Activated CD4-positive, alpha-beta T cell treated with anti-CD3 and anti-CD28 coated beads for 24 hours (primary cell): Measurements from ENCODE around the gene ZSCAN1.
A peak's percentile ranks its signal among the peaks of the same experiment; 100 is the strongest.

Experiments
- DNase-seq, 2 donors: peaks; one replicate each; pipeline ENCODE4 v3.0.0-alpha.2; 2020; ENCODE audit warnings: low read depth in 2 of 2

ZSCAN1 gene

GRCh38 chr19:58040751-58041525 lies 7.1 kb downstream of the ZSCAN1 start:
- no peak for DNase-seq

- no peak for DNase-seq
Observed at GRCh38 chr19:58042495-58043340, 8.9 kb downstream of the ZSCAN1 start.

DNA sequence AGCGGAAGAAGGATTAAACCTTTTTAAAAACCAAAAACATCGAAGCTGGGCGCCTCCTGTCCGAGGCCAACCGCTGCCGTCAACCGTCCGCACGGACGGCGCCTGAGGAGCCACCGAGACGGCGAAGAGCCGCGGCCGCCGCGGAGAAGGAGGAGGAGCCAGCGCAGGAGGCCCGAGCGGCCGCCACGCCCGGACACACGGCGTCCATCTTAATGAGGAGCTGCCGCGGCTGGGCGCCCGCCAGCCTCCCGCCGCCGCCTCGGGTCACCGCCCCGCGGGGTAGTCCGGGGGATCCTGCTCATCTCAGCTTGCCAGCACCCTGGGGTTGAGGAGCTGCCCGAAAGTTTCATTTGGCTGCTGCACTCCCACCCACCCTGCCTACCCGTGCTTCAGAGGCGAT lies 10.6 kb downstream of the ZSCAN1 start:
- DNase-seq: no peak

DNA sequence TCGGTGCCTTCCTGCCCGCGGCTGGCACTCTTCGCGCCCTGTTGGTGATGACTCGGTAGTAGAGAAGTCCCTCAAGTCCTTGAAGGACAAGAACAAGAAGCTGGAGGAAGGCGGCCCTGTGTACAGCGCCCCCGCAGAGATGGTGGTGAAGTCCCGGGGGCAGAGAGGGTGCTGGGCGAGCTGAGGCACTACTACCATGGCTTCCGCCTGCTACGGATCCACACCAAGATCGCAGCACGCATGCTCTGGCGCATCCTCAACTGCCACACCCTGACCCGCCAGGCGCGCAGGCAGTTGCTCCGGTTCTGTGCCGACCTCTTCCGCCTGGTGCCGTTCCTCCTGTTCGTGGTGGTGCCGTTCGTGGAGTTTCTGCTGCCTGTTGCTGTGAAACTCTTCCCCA lies 11.1 kb downstream of the ZSCAN1 start:
- DNase-seq: no peak

- DNase-seq: no peak
Observed at GRCh38 chr19:58045411-58046050, 11.7 kb downstream of the ZSCAN1 start.

DNA sequence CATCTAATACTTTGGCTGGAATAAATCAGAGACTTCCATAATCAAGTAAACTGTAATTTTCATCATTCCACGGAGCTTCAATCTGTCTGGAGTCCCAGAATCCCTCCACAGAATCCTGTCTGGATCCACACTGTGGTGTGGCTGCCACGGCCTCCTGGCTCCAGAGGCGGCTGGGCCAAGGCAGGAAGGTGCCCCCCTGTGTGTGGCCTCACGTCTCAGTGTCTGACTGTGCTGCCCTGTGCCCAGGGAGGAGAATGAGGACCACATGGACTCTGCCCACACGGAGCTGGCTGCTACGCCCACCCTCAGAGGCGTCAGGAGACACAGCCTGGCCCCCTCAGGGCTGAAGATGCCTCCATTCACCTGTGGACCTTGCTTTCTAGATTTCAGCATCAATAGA lies 13.0 kb downstream of the ZSCAN1 start:
- no peak for DNase-seq

- no peak for DNase-seq
Observed at GRCh38 chr19:58047672-58048071, 13.8 kb downstream of the ZSCAN1 start.

- DNase-seq: no peak
Observed at GRCh38 chr19:58052256-58052655, 18.4 kb downstream of the ZSCAN1 start.

DNA sequence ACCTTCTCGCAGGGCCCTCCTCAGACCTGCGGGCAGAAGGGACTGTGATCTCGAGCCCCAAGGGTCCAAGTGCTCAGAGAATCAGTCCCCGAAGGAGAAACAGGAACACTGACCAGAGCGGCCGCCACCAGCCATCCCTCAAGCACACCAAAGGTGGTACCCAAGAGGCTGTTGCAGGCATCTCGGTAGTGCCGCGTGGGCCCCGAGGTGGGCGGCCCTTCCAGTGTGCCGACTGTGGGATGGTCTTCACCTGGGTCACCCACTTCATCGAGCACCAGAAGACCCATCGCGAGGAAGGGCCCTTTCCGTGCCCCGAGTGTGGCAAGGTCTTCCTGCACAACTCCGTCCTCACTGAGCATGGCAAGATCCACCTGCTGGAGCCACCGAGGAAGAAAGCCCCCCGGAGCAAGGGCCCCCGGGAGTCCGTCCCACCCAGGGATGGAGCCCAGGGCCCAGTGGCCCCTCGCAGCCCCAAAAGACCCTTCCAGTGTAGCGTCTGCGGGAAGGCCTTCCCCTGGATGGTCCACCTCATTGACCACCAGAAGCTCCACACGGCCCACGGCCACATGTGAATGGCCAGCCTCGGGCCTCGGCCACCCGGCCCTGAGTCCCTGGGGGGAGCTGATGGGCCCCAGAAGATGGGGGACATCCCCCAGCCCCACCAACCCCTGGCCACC lies 19.8 kb downstream of the ZSCAN1 start:
- DNase-seq: no peak

- DNase-seq: no peak
Observed at GRCh38 chr19:58054901-58055874, 21.4 kb downstream of the ZSCAN1 start.

GRCh38 chr19:58056261-58056660 lies 22.4 kb downstream of the ZSCAN1 start:
- no peak for DNase-seq

DNA sequence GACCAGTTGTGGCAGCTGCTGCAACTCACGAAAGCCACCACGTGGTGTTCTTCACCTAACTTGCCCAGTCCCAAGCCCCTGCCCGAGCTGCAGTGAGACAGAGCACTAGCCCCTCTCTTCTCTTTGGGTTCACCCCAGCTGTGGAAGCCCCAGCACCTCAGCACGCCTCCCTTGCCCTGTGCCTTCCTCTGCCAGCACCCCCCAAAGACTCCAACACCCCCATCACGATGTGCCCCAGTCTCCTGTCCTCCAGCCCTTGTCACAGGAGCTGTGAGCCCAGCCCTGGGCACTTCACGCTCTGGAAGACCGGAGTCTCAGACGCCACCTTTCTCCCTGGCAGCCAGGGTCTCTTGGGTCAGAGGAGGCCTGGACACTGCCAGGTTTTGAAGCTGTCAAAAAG lies 23.0 kb downstream of the ZSCAN1 start:
- no peak for DNase-seq

DNA sequence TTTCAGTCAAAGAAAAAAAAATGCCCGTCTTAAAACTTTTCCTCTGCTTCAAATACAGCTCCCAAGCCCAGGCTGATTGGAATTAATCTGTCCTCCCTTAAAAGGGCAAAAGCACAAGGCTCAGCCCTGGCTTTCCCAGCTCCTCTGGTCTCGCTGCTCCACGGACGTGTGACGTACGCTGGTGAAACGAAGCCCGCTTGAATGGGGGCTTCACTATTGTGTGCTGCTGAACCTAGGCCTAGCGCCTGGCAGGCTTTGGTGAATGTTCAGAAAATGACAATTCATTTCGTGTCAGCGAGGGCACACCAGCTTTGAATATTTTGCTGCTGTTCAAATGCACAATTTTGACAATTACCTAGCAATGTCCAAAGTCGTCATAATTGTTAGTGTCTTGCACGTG lies 24.6 kb downstream of the ZSCAN1 start:
- no peak for DNase-seq

DNA sequence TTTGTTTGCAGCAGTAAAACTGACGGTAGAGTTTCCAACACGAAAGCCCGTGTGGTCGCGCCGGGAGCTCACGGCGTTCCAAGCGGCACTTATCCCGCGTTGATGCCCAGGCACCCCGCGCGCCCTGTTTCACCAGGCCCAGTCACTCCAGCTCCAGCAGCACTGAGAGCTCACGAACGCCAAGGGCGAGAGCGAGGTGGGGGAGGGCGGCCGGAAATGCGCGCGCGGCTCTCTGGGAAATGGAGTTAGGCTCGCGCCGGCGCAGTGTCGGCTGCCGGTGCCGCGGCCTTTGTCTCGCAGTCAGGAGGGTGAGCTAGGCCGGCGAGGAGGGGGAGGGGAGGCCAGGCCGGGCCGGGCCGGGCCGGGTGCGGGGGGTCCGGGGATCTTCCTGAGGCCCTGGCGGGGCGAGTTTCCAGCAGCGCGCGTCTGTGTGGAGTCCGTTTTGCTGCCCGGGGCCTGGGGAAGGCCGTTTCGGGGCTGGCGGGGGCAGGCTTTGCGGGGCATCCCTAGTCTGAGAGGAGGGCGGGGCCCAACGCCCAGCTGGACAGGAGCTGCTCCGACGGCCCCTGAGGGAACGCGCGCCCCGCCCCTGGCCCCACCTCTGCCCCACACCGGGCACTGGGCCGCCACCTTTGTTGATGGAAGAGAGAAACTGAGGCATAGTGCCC lies 25.3 kb downstream of the ZSCAN1 start, which contains the start of gene ZNF135:
Gene ZNF135, plus strand, starts transcription at position 280 of the 668 bp plus-strand sequence. CDS start 721 bp downstream, outside the sequence.
- peak; percentile 23 to 38 for DNase-seq

DNA sequence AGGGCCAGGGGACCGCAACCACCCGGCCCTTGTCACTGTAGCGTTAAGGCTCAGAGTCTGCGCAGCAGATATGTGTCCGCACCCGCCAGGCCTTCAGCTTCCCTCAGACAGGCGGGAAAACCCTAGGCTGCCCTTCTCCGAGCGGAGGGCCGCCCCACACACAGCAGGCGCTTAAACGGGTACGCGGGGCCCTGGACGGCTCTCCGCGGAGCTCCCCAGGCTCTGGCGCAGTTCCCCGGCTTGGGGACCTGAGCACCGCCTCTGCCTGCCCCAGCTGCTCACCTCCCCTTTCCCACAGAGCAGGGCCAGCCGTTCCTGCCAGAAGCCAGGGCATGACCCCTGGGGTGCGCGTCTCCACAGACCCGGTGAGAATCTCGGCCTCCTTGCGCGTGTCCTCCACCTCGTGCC lies 25.9 kb downstream of the ZSCAN1 start:
- no peak for DNase-seq

GRCh38 chr19:58060231-58060630 lies 26.4 kb downstream of the ZSCAN1 start:
- no peak for DNase-seq

DNA sequence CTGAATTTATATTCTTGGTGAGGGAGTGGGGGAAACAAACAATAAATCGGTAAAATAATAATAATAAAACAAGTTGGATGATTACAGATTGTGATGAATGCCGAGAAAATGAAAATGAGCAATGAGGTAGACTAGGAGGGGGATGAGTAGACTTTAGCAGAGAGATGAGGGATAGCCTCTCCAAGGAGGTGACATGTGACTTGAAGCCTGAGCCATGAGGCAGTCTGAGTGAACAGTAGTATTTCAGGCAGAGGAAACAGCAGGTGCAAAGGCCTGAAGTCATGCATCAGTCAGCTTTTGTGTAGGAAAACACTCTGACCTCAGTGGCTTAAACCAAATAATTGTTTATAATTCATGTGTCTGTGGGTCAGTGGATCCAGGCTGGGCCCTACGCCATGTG lies 29.9 kb downstream of the ZSCAN1 start:
- DNase-seq: no peak

- no peak for DNase-seq
Observed at GRCh38 chr19:58067240-58067912, 33.6 kb downstream of the ZSCAN1 start.

- no peak for DNase-seq
Observed at GRCh38 chr19:58079792-58080191, 46.0 kb downstream of the ZSCAN1 start.

DNA sequence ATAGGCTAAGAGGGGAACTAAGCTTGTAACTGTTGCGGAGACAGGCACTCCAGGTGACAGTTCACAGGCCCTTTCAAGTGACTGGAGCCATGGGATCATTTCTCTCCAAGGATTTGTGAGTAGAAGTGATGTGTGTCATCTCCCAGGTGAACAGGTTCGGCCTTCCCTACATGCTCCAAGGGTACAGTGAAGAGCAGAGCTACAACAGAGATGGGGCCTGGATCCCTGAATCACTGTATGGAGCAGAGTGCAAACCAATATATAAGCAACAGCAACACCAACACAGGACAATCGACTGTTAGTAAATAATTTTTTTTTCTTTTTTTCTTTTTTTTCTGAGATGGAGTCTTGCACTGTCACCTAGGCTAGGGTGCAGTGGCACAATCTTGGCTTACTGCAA lies 49.2 kb downstream of the ZSCAN1 start:
- DNase-seq: no peak
